HCT116 (cell line): ENCODE results near the gene NFIL3. TPM values are rescaled to one million over a fixed set of nuclear protein-coding genes. Genes with fewer than 3 reads are reported as not detected.

Experiments
- total RNA-seq: library from RNA; stranded (reverse); gene quantifications from one replicate; pipeline ENCODE4 v1.2.1, GENCODE V29; 2021; ENCODE audit not compliant: unreplicated experiment

NFIL3 gene
- total RNA-seq, 1 experiment from 2014 or later, result 38.0 TPM

Other genes starting within 250 kb of the NFIL3 start
- 29.0 TPM for gene AUH, start 61.9 kb downstream of the NFIL3 start, total RNA-seq